GM11168 (cell line): Measurements from ENCODE around the gene PDSS1.
"Not testable (repeated sequence)": the region's sequence is repeated elsewhere in the genome, so short reads cannot be mapped to it uniquely, and the experiment has no call there.

Experiments used
- in situ Hi-C: fragments of 300-500 bp; cut with MboI; formaldehyde crosslinking; loops from one replicate; pipeline ENCODE4 v1.12.0; 2022; ENCODE audit warnings: low sequenced_read_pairs; ENCODE audit not compliant: unreplicated experiment

The PDSS1 gene

DNA sequence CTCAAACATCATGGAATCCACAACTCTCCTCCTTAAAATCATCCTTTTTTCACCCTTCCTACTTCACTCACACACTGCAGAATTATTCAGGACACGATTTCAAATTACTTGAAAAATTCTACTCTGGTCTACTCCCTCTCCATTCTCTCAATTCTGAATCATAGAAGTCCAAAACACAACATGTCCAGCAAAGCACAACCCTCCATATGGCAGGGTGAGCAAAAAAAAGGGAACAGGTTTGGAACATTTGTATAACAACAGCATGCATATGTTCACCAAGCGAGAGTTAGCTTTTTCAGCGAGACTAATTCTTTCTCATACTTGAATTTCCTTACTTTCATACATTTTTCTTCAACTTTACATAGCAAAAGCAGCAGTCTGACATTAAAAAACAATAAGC, 89.9 kb downstream of the PDSS1 start:
- in situ Hi-C loops: no loop called here

- in situ Hi-C loops: not testable (repeated sequence)
Observed at GRCh38 chr10:26789779-26790178, 92.3 kb downstream of the PDSS1 start.

DNA sequence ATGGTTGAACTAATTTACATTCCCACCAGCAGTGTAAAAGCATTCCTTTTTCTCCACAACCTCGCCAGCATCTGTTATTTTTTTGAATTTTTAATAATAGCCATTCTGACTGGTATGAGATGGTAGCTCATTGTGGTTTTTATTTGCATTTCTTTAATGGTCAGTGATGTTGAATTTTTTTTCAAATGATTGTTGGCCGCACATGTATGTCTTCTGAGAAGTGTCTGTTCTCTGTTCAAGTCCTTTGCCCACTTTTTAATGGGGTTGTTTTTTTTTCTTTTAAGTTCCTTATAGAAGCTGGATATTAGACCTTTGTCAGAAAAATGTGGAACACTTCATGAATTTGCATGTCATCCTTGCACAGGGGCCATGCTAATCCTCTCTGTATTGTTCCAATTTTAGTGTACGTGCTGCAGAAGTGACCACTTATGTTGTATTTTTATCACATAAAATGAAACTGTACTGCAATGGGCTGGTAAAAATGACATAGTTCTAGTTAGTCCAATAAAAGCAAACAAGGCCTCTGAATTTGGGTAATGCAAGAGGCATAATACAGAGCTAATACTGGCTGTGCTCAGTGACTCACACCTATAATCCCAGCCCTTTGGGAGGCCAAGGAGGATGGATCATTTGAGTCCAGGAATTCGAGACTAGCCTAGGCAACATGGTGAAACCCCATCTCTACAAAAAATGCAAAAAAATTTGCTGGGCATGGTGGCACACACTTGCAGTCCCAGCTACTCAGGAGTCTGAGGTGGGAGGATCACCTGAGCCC, 92.9 kb downstream of the PDSS1 start:
- in situ Hi-C loops: no loop called here

DNA sequence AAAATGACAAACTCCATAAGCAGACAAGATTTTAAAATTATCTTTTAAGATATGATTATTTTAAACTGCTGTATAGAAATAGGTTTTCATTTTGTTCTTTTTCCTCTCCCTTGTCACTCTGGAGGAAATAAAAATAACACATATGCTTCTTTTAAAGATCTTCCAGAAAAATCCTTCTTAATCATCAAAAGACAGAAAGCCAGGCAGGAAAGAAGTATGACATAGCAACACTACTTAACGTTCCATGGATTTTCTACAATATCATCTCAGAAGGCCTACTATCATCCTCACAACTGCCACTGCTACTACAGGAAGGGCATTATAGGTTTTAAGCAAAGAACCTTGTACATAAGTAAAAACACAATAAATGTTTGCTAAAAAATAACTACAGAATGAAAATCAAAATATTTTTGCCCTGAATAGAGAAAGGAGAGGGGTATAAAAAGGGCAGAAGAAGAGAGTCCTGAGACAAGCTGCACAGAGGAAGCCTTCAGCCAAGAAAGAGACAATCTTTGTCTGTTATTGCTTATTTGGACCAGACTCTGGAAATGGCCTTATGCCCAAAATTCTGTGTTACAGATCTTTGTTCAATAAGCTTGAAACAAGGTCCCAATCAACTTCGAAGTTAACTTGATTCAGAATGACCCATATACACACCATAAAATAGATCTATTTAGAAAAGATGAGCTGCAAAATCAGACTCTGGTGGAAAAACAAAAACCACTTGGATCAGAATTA, 95.4 kb downstream of the PDSS1 start:
- in situ Hi-C loops: no loop called here
